Ecto neural progenitor cell (in vitro differentiated cells): ENCODE results near the gene ABCC10.
"Not testable (repeated sequence)": the region's sequence is repeated elsewhere in the genome, so short reads cannot be mapped to it uniquely, and the experiment has no call there.

ENCODE experiments used
- DNase-seq: peaks from one replicate; pipeline ENCODE4 v3.0.0-alpha.2; 2018; ENCODE audit warnings: low spot score

ABCC10 gene

GRCh38 chr6:43444036-43444435 is 16.7 kb downstream of the ABCC10 start:
- no peak for DNase-seq

GRCh38 chr6:43444582-43444981 is 17.2 kb downstream of the ABCC10 start:
- DNase-seq = no peak

- no peak for DNase-seq
Observed at GRCh38 chr6:43445576-43445975, 18.2 kb downstream of the ABCC10 start.

GRCh38 chr6:43447604-43448003 is 20.3 kb downstream of the ABCC10 start:
- DNase-seq = no peak

GRCh38 chr6:43448916-43449315 is 21.6 kb downstream of the ABCC10 start:
- no peak for DNase-seq

GRCh38 chr6:43450699-43451131 is 23.4 kb downstream of the ABCC10 start:
- no peak for DNase-seq

- DNase-seq = no peak
Observed at GRCh38 chr6:43451348-43451747, 24.0 kb downstream of the ABCC10 start.

- DNase-seq = no peak
Observed at GRCh38 chr6:43451939-43452338, 24.6 kb downstream of the ABCC10 start.

- no peak for DNase-seq
Observed at GRCh38 chr6:43452896-43453295, 25.6 kb downstream of the ABCC10 start.

GRCh38 chr6:43453831-43454230 is 26.5 kb downstream of the ABCC10 start:
- DNase-seq = no peak

GRCh38 chr6:43454290-43454695 is 27.0 kb downstream of the ABCC10 start:
- DNase-seq = no peak

GRCh38 chr6:43454696-43455530 is 27.6 kb downstream of the ABCC10 start:
- DNase-seq = peak; percentile 91

GRCh38 chr6:43455531-43456428 is 28.4 kb downstream of the ABCC10 start, which contains the start of gene DLK2:
Gene DLK2 (minus strand): TSS chr6:43455548. CDS start chr6:43454825, 723 bp downstream.
- peak; percentile 56 for DNase-seq

- DNase-seq = no peak
Observed at GRCh38 chr6:43457643-43458042, 30.3 kb downstream of the ABCC10 start.

- DNase-seq = not testable (repeated sequence)
Observed at GRCh38 chr6:43458154-43458553, 30.8 kb downstream of the ABCC10 start.

- no peak for DNase-seq
Observed at GRCh38 chr6:43459535-43459934, 32.2 kb downstream of the ABCC10 start.

GRCh38 chr6:43460032-43460431 is 32.7 kb downstream of the ABCC10 start:
- DNase-seq = no peak

- DNase-seq = no peak
Observed at GRCh38 chr6:43461936-43462335, 34.6 kb downstream of the ABCC10 start.

- no peak for DNase-seq
Observed at GRCh38 chr6:43464337-43464736, 37.0 kb downstream of the ABCC10 start.

GRCh38 chr6:43465948-43466347 is 38.6 kb downstream of the ABCC10 start:
- DNase-seq = no peak

- not testable (repeated sequence) for DNase-seq
Observed at GRCh38 chr6:43467265-43467664, 39.9 kb downstream of the ABCC10 start.

- DNase-seq = no peak
Observed at GRCh38 chr6:43467752-43468151, 40.4 kb downstream of the ABCC10 start.

GRCh38 chr6:43468240-43468639 is 40.9 kb downstream of the ABCC10 start:
- no peak for DNase-seq
